DOHH2 (cell line): Measurements from ENCODE around the gene JUN.

ENCODE experiments used
- CTCF ChIP-seq: fragments of 200-600 bp; sonication (generic); IDR thresholded peaks from one replicate; pipeline ENCODE4 v1.5.1; 2014; ENCODE audit warnings: antibody characterized with exemption, mild to moderate bottlenecking, low read depth, low read length; ENCODE audit not compliant: poor library complexity, severe bottlenecking
- EZH2phosphoT487 ChIP-seq: fragments of 200-600 bp; sonication (generic); IDR thresholded peaks from 2 replicates; pipeline ENCODE4 v1.6.1; 2017; ENCODE audit warnings: borderline replicate concordance, mild to moderate bottlenecking, antibody characterized with exemption, low read length, moderate library complexity, mixed read lengths

- no peak for TF ChIP-seq CTCF
- no peak for TF ChIP-seq EZH2phosphoT487
Measured at GRCh38 chr1:58796416-58796815, 12.6 kb upstream of the JUN start.
